Activated CD8-positive, alpha-beta T cell treated with anti-CD3 and anti-CD28 coated beads, Interleukin-2, amount 10 ng/mL, durations not matched to agents 7 days and 5 days (primary cell): ENCODE data around the gene CNTNAP5. TPM values are rescaled to one million over a fixed set of nuclear protein-coding genes. Genes with fewer than 3 reads are reported as not detected.

Experiments
- ATAC-seq: fragments of 150-1000 bp; cut with Tn5 transposase; one replicate; pipeline ENCODE4 v1.10.0; 2021; ENCODE audit warnings: moderate library complexity
- CTCF ChIA-PET: fragments of 350-600 bp; sonication (Branson Sonifier 250); formaldehyde crosslinking; loops from one replicate; lab custom pipeline; 2021; ENCODE audit warnings: antibody characterized with exemption; lab: Charles Lee
- POLR2A ChIA-PET: fragments of 350-600 bp; sonication (Branson Sonifier 250); formaldehyde crosslinking; loops from one replicate; lab custom pipeline; 2021; ENCODE audit warnings: antibody characterized with exemption; lab: Charles Lee
- DNase-seq: peaks from one replicate; pipeline ENCODE4 v3.0.0-alpha.2; 2020
- H3K27ac Mint-ChIP-seq: one replicate; pipeline ENCODE4 v1.8.0; 2021; ENCODE audit warnings: mild to moderate bottlenecking, mixed read lengths
- H3K27me3 Mint-ChIP-seq: one replicate; pipeline ENCODE4 v1.8.0; 2021; ENCODE audit warnings: low read depth, mixed read lengths
- H3K36me3 Mint-ChIP-seq: one replicate; pipeline ENCODE4 v1.8.0; 2021; ENCODE audit warnings: low read depth, mixed read lengths
- H3K4me1 Mint-ChIP-seq: one replicate; pipeline ENCODE4 v1.8.0; 2021; ENCODE audit warnings: low read depth, mixed read lengths
- H3K4me3 Mint-ChIP-seq: one replicate; pipeline ENCODE4 v1.8.0; 2021; ENCODE audit warnings: mild to moderate bottlenecking, mixed read lengths
- H3K9me3 Mint-ChIP-seq: one replicate; pipeline ENCODE4 v1.8.0; 2022; ENCODE audit warnings: mixed read lengths; ENCODE audit not compliant: insufficient read depth
- total RNA-seq, 2 experiments: library from RNA; stranded (reverse); gene quantifications; one replicate each; pipeline ENCODE4 v1.2.3, GENCODE V29; 2021

The CNTNAP5 gene
- total RNA-seq, 2 experiments from 2014 or later, result not detected

- no peak for DNase-seq
- Mint-ChIP-seq H3K27me3 (no peaks in the 10 kb centered on the region), H3K4me3 (no peak overlapping the region), H3K9me3 (no peaks in the 10 kb centered on the region), H3K36me3 (no peaks in the 10 kb centered on the region), H3K4me1 (no peaks in the 10 kb centered on the region), H3K27ac (no peak overlapping the region)
- CTCF ChIA-PET, result no interaction called here
- POLR2A ChIA-PET, result no interaction called here
- no peak for ATAC-seq
Observed at GRCh38 chr2:124163840-124164239, 138.8 kb downstream of the CNTNAP5 start.

- DNase-seq (no peak), ATAC-seq (no peak)
- no peak overlapping the region for H3K27ac Mint-ChIP-seq
- H3K9me3 Mint-ChIP-seq, result no peaks in the 10 kb centered on the region
- H3K27me3 Mint-ChIP-seq, result no peaks in the 10 kb centered on the region
- H3K36me3 Mint-ChIP-seq, result no peaks in the 10 kb centered on the region
- CTCF ChIA-PET, result no interaction called here
- H3K4me1 Mint-ChIP-seq, result no peaks in the 10 kb centered on the region
- POLR2A ChIA-PET, result no interaction called here
- H3K4me3 Mint-ChIP-seq, result no peak overlapping the region
Observed at GRCh38 chr2:124165698-124166097, 140.6 kb downstream of the CNTNAP5 start.

GRCh38 chr2:124171472-124172063 is 146.5 kb downstream of the CNTNAP5 start:
- POLR2A ChIA-PET, result no interaction called here
- ATAC-seq, result no peak
- no peak overlapping the region for H3K27ac Mint-ChIP-seq

GRCh38 chr2:124178719-124179118 is 153.6 kb downstream of the CNTNAP5 start:
- Mint-ChIP-seq H3K4me3 (no peak overlapping the region), H3K27me3 (no peaks in the 10 kb centered on the region), H3K4me1 (no peaks in the 10 kb centered on the region), H3K9me3 (peaks cover under 1% of the 10 kb centered on the region), H3K27ac (no peak overlapping the region), H3K36me3 (no peaks in the 10 kb centered on the region)
- no peak for DNase-seq
- ChIA-PET POLR2A (no interaction called here), CTCF (no interaction called here)
- ATAC-seq, result no peak

More at GRCh38 chr2:124171472-124172063, 146.5 kb downstream of the CNTNAP5 start:
- no peaks in the 10 kb centered on the region for H3K36me3 Mint-ChIP-seq
- DNase-seq, result no peak
- H3K4me3 Mint-ChIP-seq, result no peak overlapping the region
- H3K27me3 Mint-ChIP-seq, result no peaks in the 10 kb centered on the region
- CTCF ChIA-PET, result no interaction called here
- H3K9me3 Mint-ChIP-seq, result peaks cover 7% of the 10 kb centered on the region
- H3K4me1 Mint-ChIP-seq, result no peaks in the 10 kb centered on the region

- CTCF ChIA-PET, result no interaction called here
- DNase-seq, result no peak
- POLR2A ChIA-PET, result interaction anchor here (0.6 kb wide), 1 partner anchor 203 kb away, joined by 4 read pairs; no protein-coding TSS in a partner anchor
- H3K4me1 Mint-ChIP-seq, result no peaks in the 10 kb centered on the region
- H3K4me3 Mint-ChIP-seq, result no peak overlapping the region
- no peaks in the 10 kb centered on the region for H3K27me3 Mint-ChIP-seq
- no peak for ATAC-seq
- no peak overlapping the region for H3K27ac Mint-ChIP-seq
- no peaks in the 10 kb centered on the region for H3K36me3 Mint-ChIP-seq
- H3K9me3 Mint-ChIP-seq, result peaks cover 4% of the 10 kb centered on the region
Observed at GRCh38 chr2:124180635-124181034, 155.5 kb downstream of the CNTNAP5 start.

GRCh38 chr2:124186801-124187200 is 161.7 kb downstream of the CNTNAP5 start:
- Mint-ChIP-seq H3K27ac (no peak overlapping the region), H3K9me3 (peaks cover 4% of the 10 kb centered on the region), H3K36me3 (no peaks in the 10 kb centered on the region), H3K27me3 (no peaks in the 10 kb centered on the region), H3K4me1 (no peaks in the 10 kb centered on the region), H3K4me3 (no peak overlapping the region)
- ChIA-PET POLR2A (no interaction called here), CTCF (no interaction called here)
- DNase-seq (no peak), ATAC-seq (no peak)

GRCh38 chr2:124187948-124188347 is 162.9 kb downstream of the CNTNAP5 start:
- DNase-seq (no peak), ATAC-seq (no peak)
- no peaks in the 10 kb centered on the region for H3K27me3 Mint-ChIP-seq
- CTCF ChIA-PET, result no interaction called here
- H3K9me3 Mint-ChIP-seq, result peaks cover 4% of the 10 kb centered on the region
- POLR2A ChIA-PET, result no interaction called here
- H3K27ac Mint-ChIP-seq, result no peak overlapping the region
- no peaks in the 10 kb centered on the region for H3K36me3 Mint-ChIP-seq
- H3K4me3 Mint-ChIP-seq, result no peak overlapping the region
- H3K4me1 Mint-ChIP-seq, result no peaks in the 10 kb centered on the region

GRCh38 chr2:124193706-124194105 is 168.6 kb downstream of the CNTNAP5 start:
- Mint-ChIP-seq H3K4me3 (no peak overlapping the region), H3K9me3 (no peaks in the 10 kb centered on the region), H3K27me3 (no peaks in the 10 kb centered on the region), H3K4me1 (no peaks in the 10 kb centered on the region), H3K27ac (no peak overlapping the region), H3K36me3 (no peaks in the 10 kb centered on the region)
- DNase-seq (no peak), ATAC-seq (no peak)
- CTCF ChIA-PET, result no interaction called here
- POLR2A ChIA-PET, result no interaction called here

GRCh38 chr2:124201713-124202112 is 176.6 kb downstream of the CNTNAP5 start:
- H3K4me3 Mint-ChIP-seq, result no peak overlapping the region
- ChIA-PET CTCF (no interaction called here), POLR2A (no interaction called here)
- no peaks in the 10 kb centered on the region for H3K4me1 Mint-ChIP-seq
- H3K27me3 Mint-ChIP-seq, result no peaks in the 10 kb centered on the region
- no peaks in the 10 kb centered on the region for H3K36me3 Mint-ChIP-seq
- H3K9me3 Mint-ChIP-seq, result peaks cover 10% of the 10 kb centered on the region
- no peak overlapping the region for H3K27ac Mint-ChIP-seq
- DNase-seq (no peak), ATAC-seq (no peak)

- ChIA-PET CTCF (no interaction called here), POLR2A (no interaction called here)
- DNase-seq, result no peak
- Mint-ChIP-seq H3K4me1 (no peaks in the 10 kb centered on the region), H3K4me3 (no peak overlapping the region), H3K36me3 (no peaks in the 10 kb centered on the region), H3K9me3 (peaks cover 4% of the 10 kb centered on the region), H3K27me3 (no peaks in the 10 kb centered on the region), H3K27ac (no peak overlapping the region)
- no peak for ATAC-seq
Observed at GRCh38 chr2:124209441-124209840, 184.4 kb downstream of the CNTNAP5 start.

GRCh38 chr2:124211461-124211860 is 186.4 kb downstream of the CNTNAP5 start:
- CTCF ChIA-PET, result no interaction called here
- no peak for DNase-seq
- peaks cover 3% of the 10 kb centered on the region for H3K9me3 Mint-ChIP-seq
- H3K27ac Mint-ChIP-seq, result no peak overlapping the region
- POLR2A ChIA-PET, result no interaction called here
- H3K4me1 Mint-ChIP-seq, result no peaks in the 10 kb centered on the region
- H3K4me3 Mint-ChIP-seq, result no peak overlapping the region
- no peaks in the 10 kb centered on the region for H3K27me3 Mint-ChIP-seq
- ATAC-seq, result no peak
- H3K36me3 Mint-ChIP-seq, result no peaks in the 10 kb centered on the region

GRCh38 chr2:124213977-124214587 is 189.0 kb downstream of the CNTNAP5 start:
- ATAC-seq, result no peak
- Mint-ChIP-seq H3K9me3 (no peaks in the 10 kb centered on the region), H3K4me1 (no peaks in the 10 kb centered on the region), H3K27ac (no peak overlapping the region), H3K36me3 (no peaks in the 10 kb centered on the region), H3K4me3 (no peak overlapping the region), H3K27me3 (no peaks in the 10 kb centered on the region)
- no peak for DNase-seq
- POLR2A ChIA-PET, result no interaction called here
- CTCF ChIA-PET, result no interaction called here
